Activated CD4-positive, alpha-beta T cell treated with anti-CD3 and anti-CD28 coated beads for 48 hours (primary cell): Measurements from ENCODE around the gene ATP23.
A peak's percentile ranks its signal among the peaks of the same experiment; 100 is the strongest.

Source experiments
- DNase-seq: peaks from one replicate; pipeline ENCODE4 v3.0.0-alpha.2; 2020

Gene ATP23

DNA sequence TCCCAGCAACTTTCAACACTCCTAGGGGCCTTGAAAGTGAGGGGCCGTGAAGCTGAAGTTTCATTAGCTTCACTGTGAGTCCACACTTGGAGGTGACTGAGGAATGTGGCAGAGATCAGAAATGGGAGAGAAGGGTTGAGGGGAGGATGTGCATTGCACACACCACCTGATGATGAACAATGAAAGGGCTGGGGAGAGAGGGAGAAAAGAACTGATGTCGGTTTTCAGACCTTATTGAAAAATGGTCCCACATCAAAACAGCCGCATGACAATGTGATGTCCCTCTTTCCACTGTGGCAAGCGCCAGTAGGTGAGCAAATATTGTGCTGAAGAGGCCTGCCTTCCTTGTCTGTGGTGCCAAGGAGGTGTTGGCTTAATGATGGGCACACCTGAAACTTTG, 32.3 kb upstream of the ATP23 start:
- no peak for DNase-seq

DNA sequence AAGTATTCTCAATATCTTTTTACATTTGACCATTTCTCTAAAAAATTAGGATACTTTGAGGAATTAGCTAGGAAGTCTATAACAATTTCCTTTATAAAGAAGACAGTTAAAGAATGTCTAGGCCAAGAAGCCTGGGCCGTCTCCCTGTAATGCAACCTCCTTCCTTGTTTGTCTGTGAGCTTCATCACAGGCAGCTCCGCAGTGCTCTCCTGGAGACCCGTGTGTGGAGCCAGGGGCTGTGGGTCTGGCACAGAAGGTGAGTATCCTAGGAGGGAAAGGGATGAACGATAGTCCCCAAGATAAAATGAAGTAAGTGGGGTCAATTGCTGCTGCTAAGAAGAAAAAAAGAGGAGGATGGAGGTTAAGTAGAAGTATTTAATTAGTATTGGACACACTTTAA, 31.8 kb upstream of the ATP23 start:
- DNase-seq: no peak

DNA sequence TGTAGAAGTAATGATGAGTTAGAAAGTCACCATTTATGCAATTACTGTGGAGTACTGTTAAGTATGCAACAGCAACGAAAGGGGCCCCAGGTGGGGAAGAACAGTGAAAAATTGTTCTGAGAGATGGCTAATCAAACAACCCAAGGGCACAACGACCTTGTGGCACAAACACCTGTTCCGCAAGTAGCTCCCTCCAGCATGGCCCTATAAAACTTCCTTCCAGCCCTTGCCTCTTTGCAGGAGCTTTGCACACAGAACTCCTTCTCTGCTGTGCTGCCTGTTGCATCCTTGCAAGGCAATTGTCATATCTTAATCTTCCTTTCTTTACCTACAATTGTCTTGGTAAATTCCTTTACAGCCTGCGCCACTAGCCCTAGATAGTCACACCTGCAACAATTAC, 23.2 kb upstream of the ATP23 start:
- no peak for DNase-seq

DNA sequence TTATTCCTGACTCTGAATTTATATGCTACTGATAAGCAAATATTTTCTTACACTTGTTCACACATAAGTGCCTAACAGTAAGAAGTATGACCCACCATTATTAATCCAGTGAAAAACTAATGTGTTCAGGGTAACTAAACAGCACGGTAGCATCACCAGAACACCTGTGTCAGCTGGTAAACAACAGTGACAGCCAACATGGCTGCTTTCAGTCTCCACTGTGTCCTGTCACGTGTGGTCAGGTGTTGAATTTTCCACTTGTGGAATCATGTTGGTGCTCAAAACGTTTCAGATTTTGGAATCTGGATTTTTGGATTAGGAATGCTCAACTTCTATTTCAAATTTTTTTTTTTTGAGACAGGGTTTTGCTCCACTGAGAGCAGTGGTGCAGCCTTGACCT, 14.3 kb upstream of the ATP23 start:
- DNase-seq: no peak

DNA sequence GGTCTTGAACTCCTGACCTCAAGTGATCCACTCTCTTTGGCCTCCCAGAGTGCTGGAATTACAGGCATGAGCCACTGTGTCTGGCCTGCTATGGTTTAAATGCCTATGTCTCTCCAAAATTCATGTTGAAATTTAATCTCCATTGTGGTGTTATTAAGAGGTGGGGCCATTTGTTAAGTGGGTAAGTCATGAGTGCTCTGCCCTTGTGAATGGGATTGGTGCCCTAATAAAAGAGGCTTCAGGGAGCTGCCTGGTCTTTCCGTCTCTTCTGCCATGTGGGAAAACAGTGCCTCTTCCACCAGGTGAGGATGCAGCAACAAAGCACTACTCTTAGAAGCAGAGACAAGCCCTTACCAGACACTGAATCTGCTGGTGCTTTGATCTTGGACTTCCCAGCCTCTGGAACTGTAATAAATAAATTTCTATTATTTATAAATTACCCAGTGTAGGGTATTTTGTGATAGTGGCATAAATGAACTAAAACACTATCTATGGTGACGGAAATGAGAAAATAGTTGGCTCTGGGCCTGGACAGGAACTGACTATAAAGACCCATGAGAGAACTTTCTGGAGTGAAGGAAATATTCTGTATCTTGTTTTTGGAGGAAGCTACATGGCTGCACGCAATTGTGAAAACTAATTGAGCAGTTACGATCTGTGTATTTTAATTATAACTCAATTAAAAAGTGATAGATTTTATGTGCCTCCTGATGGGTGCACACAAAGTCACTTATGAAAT, 12.1 kb upstream of the ATP23 start:
- DNase-seq: no peak

DNA sequence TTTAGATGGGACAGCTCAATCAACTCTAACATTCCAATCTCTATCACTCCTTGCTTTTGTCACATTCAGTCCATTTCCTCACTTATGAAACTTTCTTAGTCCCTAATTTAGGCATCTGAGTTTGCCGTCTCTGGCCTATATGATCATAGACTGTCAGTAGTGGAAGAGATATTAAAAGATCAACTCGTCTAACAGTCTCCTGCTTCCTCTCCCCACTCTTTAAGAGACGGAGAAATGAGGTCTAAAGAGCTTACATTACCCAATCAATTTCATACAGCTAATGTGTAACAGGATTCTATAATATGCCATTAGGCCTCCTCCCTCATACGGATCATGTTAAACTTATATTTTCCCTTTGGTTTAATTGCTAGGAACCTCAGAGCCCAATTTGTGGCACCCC, 6.5 kb upstream of the ATP23 start:
- no peak for DNase-seq

DNA sequence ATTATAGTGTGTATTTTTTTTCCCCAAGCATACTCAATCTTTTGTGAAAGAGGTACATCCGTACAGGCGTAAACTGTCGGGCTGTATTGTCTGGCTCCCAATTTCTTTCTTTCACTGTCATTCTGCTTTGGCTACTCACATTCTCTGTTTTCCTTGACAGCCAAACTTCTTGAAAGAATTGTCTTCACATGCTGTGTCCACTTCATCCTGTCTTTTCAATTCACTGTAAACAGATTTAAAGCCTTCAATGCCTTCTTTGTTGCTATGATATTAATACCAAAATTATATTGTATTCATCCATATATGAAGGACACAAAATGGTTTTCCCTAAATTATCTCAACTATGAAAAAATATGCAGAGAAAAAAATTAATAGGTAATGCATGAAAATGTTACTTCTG, 6.0 kb upstream of the ATP23 start:
- DNase-seq: no peak

DNA sequence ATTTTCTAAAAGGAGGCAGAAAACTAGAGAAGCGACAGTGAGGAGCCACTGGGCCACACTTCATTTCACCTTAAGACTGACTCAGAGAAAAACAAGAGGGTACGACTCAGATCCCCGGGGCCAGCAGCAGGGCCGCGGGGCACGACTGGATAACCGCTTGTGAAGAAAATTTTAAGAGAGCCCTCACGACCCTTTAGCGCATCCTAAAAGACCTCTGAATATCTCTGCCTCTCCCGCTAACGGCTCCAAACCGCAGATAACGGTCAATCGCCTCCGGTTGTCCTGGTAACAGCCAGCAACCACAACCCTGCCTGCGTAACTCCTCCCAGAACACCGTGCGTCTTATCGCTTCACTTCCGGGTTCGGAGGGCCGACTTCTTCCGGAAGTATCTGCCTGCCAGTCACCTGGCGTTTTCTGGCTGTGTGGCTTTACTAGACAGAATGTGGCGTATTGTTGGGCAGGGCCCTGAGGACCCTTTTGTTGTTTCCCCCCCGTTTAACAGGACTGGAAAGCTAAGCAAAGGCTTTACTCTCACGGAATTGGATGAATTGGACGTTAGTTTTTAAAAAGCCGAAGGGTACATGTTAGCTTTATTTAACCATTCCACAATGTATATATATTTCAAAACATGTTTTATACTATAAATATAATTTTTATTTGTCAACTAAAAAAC, 5.4 kb upstream of the ATP23 start:
- peak; percentile 93 for DNase-seq

DNA sequence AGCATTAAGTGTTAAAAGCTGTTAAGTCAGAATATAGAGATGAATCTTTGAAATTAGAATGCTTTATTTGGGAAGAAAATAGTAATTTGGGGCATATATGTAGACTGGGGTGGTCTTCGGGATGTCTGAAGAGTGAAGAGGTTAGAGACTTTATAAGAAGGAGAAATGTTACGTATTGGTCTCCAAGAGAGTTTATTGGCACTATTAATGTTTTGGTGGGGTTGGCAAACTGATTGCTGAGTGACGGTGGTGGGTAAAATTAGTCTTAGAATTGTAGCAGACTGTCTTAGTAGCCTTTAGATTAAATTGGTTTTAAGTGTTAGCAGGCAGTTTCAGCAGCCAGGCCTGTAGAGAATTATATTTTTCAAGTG, 4.9 kb upstream of the ATP23 start:
- no peak for DNase-seq

DNA sequence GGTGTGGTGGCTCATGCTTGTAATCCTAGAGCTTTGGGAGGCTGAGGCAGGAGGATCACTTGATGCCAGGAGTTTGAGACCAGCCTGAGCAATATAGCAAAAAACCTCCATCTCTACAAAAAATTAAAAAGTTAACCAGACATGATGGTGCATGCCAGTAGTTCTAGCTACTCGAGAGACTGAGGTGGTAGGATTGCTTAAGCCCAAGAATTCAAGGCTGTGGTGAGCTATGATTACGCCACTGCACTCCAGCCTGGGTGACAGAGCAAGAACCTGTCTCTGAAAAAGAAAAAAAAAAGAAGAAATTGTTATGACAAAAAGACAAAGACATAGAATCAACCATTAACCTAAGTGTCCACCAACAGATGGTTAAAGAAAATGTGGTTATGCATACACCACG, 2.1 kb upstream of the ATP23 start:
- DNase-seq: no peak

DNA sequence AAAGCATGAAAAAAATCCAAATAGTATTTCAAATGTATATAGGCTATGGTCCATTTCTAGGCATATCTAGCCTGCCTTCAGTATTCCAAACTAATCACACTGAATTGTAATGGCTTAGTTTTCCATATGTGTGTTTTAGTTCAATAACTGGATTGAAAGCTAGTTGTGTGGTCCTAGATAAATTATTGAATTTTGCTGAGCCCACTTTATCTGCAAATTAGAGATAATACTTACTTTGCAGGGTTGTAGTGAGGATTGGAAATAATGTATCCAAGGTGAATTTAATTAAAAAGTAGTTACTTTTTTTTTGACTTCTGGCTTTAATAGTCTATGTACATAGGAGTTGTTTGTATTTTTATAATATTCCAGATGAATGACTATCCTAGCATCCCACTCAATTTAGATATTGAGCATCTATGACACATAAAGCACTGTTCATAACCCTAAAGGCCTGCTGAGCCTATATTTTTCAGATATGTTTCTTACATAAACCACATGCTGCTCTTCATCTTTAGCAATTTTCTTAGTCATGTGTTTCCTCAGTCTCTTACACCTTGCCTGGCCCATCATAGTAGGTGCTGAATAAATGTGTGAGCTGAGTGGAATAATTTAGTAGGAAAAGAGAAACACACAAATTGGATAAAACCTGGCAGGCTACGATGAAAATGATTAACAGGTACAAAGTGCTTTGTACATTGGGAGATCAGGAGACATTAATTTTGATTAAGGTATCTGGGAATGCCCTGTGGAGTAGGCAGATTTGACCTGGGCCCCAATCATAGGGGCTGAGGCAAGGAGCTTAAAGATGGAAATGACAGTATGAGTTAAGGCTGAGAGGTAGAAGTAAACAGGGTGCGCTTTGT, 1.1 kb upstream of the ATP23 start:
- DNase-seq: no peak

DNA sequence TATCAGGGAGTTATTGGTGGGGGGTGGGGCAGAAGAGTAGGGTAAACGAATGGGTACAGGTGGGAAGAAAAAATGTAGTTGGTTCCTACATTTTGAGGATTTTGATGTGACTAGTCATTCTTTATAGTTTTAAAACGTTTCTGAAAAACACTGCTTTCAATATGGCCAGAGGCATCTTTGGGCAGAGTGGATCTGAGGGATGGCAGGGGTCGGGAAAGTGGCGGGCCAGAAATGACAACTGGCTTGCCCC, 527 bp upstream of the ATP23 start:
- no peak for DNase-seq

DNA sequence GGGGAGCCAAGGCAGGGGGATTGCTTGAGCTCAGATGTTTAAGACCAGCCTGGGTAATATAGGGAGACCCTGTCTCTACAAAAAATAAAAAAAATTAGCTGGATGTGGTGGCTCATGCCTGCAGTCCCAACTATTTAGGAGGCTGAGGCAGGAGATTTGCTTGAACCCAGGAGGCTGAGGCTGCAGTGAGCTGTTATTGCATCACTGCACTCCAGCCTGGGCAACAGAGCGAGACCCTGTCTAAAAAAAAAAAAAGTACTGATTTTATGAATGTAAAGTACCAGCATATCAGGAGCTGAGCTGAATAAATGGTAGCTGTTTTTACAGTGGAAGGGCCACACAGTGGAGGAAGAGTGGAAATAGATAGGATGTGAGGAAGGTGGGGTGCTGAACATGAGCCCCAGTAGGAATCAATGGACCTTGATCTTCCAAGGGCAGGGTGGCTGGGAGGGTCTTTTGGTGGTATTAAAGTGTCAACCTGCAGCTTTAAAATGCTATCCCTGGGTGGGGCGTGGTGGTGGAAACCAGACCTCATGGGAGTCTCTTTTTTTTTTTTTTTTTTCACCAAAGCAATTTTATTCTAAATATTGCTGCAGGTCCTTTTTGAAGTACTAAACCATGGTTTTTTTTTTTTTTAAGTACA, 2.2 kb downstream of the ATP23 start:
- no peak for DNase-seq

DNA sequence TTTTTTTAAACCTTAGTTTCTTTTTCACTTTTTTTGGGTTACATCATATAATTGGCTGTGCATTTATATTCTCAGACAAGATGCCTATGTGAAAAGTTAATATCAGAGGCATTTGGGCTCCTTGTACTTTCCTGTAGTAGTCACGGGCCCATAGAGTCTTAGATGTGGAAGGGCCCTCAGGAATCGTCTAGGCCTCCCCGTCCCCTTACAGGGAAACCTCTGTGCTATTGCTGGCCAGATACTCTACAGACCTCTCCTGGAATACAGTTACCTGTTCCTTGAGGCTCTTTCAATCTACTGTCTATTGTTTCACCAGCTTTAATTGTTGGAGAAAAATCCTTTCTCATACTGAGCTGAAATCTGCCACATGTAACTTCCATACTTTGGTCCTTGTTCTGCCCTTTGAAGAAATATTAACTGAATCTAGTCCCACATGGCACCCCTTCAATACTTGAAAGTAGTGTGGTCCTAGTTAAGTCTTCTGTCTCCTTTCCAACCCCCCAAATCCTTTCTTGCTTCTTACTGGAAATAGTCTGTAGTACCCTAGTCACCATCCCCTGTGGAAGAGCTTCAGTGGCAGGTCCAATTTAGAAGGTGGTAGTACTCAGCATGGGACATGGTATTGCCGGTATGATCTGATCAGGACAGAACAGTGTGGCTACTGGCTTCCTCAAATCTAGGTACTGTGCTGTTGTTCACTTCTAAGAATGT, 3.1 kb downstream of the ATP23 start:
- DNase-seq: no peak

DNA sequence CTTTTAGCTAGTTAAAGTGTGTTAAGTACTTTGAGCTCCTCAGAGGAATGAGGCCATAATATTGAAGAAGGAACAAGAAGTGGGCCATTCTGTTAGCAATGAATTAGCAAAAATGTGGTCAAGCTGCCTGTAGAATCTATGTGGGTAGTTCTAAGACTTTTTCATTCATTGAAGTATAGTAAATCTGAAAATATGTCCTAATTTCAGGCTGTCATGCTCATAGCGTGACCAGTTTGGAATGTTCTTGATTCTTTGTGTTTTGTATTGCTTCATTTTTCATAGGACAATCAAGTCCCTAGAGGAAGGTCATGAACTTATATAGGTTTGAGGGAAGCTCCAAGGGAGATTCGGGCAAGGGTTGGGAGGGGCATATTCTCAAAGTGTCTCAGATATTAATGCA, 11.4 kb downstream of the ATP23 start:
- DNase-seq: no peak

DNA sequence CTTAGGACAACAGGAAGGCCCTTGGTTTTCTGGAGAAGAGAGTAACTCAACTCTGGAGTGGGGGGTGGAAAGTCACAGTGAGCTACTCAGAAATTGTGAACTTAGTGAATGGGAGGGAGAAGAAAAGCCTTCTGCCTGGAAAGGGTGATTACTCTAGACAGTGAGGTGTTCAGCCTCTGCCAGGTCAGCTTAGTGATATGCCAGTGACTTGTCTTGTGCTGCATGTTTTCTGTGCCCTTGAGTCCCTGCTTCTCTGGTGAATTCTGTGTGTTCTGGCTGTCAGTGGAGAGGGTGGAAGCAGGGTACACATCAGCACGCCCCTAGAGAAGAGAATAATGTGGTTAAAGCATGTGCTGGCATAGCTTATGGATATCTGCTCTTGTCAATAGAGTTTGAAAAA, 13.4 kb downstream of the ATP23 start:
- DNase-seq: no peak

DNA sequence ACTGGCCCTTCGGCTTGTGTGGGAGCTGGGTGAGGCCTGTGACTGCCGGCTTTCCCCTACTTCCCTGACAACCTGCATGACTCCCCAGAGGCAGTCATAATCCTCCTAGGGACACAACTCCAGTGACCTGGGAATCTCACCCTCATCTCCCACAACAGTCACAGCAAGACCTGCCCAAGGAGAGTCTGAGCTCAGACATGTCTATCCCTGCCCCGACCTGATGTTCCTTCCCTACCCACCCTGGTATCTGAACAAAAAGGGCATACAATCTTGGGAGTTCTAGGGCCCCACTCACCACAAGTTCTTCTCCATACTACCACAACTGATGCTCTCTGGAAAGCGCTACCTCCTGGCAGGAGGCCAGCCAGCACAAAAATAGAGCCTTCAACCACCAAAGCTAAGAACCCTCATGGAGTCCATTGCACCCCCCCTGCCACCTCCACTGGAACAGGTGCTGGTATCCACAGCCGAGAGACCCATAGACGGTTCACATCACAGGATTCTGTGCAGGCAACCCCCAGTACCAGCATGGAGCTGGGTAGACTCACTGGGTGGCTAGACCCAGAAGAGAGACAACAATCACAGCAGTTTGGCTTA, 16.8 kb downstream of the ATP23 start:
- no peak for DNase-seq

DNA sequence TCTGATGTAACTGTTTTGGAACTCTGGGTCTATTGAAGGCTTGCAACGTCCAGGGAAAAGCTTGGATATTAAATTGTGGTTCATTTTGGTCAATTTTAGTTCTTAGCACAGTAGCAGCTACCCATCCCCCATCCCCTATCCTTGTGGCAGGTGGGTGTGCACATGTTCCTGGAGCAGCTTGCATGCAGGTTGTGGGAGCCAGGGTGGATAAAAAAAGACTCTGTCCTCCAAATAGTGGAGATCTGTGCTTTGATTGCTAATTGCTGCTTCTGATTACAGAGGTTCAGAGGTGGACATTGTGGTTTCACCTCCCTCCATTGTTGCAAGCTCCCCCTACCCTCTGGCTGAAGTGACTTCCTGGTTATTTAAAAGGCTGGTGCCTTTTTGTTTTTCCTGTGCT, 23.1 kb downstream of the ATP23 start:
- no peak for DNase-seq

DNA sequence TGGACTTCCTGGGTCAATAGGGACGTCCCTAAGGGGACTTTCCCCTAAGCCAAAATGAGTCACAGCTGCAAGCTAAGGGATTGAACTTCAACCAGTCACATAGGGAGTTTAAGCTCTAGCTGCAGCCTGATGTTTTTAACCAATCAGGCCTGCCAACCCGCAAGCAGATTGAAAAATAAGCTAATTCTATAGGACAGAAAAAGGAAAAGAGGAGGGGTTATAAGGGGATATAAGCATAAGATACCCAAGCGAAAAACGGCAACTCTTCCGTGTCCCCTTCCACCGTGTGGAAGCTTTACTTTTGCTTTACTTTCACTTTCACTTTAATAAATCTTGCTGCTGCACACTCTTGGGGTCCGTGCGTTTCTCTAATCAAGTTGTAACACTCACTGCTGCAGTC, 24.4 kb downstream of the ATP23 start:
- DNase-seq: no peak

DNA sequence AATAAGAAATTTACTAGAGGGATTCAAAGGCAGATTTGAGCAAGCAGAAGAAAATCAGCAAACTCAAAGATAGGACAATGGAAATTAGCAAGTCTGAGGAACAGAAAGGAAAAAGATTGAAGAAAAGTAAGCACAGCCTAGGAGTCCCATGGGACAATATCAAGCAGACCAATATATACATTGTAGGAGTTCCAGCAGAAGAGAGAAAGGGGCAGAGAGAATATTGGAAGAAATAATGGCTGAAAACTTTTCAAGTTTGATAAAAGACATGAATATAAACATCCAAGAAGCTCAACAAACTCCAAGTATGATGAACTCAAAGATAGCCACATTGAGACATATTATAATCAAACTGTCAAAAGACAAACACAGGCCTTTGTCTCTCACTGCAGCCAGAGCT, 25.2 kb downstream of the ATP23 start:
- DNase-seq: no peak

DNA sequence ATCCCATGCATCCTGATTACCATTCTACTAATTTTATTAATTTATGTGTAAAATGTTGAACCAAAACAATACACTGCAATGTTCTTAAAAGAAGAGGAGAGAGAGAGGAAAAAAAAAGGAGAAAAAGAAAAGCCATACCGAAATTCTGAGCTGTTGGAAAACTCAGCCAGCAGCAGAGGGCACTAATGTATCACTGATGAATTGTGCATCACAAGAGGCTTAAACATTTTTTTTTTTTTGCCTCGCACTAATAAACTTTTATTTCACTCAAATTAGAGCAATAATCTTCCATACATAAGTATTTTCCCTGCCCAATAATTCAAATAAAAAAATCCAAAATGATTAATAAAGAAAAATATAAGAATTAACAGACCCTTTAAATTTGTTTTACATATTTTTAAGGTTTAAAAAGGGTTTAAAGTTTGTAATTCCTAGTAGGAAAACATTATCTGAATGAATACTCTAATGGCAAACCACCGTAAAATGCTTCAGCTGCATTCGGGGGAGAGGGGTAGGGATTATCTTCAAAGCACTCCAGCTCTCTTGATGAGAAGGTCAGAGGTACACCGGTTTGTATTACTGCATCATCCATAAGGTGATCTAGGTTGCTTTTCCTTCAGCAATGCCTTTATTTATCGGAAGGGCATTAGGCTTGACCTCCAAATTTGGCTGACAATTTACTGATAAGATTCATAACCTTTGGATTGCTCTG, 41.9 kb downstream of the ATP23 start:
- DNase-seq: peak; percentile 37

DNA sequence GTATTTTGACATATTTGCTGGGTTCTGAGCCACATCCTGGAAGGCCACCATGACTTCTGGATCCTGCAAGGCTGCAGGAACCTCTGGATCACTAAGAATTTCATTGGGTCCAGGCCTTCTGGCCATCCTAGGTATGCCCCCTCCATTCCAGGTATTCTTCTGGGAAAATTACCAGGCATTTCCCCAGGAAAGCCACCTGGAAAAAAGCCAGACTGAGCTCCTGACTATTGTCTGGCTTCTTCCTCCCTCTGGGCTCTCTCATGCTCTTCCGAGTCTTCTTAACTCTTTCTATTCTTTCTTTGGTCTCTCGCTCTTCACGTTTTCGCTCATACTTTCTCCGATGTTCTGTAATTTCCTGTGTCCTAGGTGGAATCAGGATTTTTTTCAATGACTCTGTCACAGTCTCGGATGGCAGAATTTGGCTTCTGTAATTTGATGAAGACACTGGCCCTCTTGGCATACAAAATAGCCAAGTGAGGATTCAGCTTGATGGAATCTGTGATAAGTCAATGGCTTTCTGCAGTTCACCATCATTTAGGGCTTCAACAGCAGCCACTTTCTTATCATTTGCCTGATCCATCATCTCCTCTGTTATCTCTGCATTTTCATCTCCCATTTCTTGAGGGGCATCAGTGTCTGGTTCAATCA, 42.6 kb downstream of the ATP23 start:
- no peak for DNase-seq
